Ovary (tissue), 3 donors: ENCODE results near the gene KCNMB1.

Source experiments
- EP300 ChIP-seq: sonication (generic); formaldehyde crosslinking; IDR thresholded peaks from one replicate; pipeline ENCODE4 v1.6.1; 2017; ENCODE audit warnings: antibody characterized with exemption
- POLR2A ChIP-seq: fragments of 450-650 bp; IDR thresholded peaks from one replicate; pipeline ENCODE4 v1.6.1; 2017; ENCODE audit warnings: antibody characterized with exemption, mild to moderate bottlenecking, moderate library complexity
- TF ChIP-seq, protein P1 (sequence below), 3 donors: fragments of 450-650 bp in 2 of 3; fragments of 200-600 bp in 1 of 3; IDR thresholded peaks; one replicate each; pipeline versions ENCODE4 v1.5.1 to v1.8.0; 2016 to 2022; ENCODE audit warnings: antibody characterized with exemption in 3 of 3, mild to moderate bottlenecking in 1 of 3
- donor health status: DM: no; HTN: no; CAD: no.

DNA sequence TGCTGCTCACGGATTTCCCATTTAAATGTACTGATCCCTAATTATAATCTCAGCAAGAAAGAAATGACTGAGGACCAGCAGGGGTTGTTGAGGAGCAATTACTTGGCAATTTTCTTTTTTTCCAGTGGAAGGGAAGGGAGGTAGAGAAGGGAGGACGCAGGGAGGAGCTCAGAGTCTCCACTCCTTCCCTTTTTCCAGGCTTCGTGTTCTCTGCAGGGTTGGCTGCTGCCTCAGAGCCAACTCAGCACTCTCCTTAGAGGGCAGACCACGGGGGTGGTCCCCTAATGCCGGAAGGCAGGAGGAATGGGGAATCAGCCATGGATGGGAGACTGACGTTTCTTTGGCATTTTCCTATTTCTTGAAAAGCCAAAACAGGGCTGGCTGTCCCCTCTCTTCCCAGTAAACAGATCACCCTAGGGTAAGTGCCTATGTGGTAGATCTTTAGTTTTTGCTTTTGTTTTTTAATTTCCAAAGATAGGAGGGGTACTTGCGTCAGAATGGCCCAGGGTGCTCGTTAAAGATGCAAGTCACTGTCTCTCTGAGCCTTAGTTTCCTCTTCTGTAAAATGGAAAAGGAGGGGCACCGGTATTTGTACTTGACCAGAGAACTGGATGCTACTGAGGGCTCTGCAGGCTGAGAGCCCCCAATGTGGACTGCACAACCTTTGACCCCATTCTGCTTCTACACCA lies 52.0 kb downstream of the KCNMB1 start:
- TF ChIP-seq, protein P1, sequence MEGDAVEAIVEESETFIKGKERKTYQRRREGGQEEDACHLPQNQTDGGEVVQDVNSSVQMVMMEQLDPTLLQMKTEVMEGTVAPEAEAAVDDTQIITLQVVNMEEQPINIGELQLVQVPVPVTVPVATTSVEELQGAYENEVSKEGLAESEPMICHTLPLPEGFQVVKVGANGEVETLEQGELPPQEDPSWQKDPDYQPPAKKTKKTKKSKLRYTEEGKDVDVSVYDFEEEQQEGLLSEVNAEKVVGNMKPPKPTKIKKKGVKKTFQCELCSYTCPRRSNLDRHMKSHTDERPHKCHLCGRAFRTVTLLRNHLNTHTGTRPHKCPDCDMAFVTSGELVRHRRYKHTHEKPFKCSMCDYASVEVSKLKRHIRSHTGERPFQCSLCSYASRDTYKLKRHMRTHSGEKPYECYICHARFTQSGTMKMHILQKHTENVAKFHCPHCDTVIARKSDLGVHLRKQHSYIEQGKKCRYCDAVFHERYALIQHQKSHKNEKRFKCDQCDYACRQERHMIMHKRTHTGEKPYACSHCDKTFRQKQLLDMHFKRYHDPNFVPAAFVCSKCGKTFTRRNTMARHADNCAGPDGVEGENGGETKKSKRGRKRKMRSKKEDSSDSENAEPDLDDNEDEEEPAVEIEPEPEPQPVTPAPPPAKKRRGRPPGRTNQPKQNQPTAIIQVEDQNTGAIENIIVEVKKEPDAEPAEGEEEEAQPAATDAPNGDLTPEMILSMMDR (IDR thresholded peaks at IDR 0.05): no peak
- no peak for TF ChIP-seq EP300
- TF ChIP-seq POLR2A: no peak
